Left forelimb (tissue), 1 donor: ENCODE measurements around the gene TAC3.
"Not testable (repeated sequence)": the region's sequence is repeated elsewhere in the genome, so short reads cannot be mapped to it uniquely, and the experiment has no call there.

Experiments
- DNase-seq: peaks from one replicate; pipeline ENCODE4 v3.0.0-alpha.2; 2018; ENCODE audit warnings: low spot score

TAC3 gene

DNA sequence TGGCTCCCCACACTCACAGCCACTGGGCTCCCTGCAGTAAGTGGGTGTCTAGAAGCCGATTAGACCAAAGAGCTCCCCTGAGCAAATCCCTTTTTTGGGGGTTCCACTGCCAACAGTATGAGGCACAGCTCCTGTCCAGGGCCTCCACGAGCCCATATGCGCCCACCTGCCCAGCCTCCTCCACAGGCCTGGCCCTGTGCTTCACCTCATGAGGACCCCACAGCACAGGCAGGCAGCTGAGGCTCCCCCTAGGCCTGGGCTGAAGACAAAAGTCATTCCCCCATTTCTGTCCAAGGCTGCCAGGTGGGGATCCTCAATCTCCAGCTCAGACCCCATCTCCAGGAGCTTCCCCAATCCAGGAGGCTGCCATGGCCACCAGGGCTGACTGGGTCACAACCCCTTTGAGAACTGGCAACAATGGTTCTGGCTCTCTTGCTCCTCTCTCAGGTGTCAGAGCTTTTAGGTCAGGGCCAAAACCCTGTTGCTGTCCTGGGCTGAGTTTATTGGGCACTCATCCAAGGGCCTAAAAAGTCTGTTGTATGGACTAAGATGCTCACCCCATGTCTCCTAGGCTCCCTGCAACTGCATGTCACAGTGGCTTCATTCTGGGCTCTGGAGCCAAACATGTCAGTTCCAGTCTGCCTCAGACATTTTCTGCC lies 33.6 kb downstream of the TAC3 start:
- DNase-seq = not testable (repeated sequence)

DNA sequence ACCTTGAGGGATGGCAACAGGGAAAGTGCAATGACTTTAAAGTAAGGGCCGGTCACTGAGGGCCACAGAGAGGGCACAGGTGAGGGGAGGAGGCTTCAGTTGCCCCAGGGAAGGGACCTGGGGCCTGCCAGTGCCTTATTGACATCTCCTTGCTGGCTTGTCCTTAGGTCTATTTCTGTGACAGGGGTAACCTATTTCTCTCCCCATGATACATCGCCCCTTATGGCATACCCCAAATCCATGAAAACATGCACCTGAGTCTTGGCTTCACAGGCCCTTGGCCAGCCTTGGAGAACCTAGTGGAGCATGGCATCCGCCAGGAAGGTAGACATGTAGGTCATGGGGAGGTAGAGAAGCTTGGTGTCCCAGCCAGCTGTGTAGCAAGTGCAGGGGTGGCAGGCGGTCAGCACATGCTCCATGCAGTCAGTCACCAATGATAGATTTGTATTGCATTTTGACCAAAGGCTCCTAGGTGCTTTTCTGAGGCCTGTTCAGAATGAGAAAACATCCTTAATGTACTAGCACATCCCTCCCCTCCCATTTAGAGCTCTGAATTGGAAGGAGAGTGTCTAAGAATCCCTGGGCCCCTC lies 35.3 kb downstream of the TAC3 start:
- DNase-seq = no peak

DNA sequence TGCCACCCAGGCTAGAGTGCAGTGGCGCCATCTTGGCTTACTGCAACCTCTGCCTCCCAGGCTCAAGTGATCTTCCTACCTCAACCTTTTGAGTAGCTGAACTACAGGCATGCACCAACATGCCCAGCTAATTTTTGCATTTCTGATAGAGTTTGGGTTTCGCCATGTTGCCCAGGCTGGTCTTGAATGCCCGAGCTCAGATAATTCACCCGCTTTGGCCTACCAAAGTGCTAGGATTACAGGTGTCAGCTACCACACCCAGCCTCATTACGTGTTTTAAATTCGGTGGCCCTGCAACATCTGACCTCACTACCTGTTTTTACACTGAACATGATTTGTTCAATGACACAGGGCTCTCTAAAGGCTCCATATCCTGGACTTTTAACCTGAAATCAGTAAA lies 36.1 kb downstream of the TAC3 start:
- no peak for DNase-seq

DNA sequence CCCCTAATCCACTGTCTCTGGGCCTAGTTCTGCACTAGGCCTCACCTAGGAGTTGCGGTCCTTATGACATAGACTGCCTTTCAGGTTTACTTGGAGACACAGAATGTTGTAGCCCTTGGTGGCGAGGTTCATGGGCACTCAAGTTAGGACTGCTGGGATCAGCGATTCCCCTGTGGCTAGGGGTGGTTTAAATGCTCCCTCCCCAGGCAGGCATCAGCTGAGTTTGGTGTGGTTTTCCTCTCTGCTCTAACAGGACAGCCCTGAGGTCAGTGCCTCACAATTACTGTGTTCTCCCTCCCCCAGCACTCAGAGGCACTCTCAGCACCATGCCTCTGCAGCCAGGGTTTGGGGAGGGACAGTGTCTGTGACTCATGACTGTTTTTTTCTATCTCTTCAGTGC lies 36.7 kb downstream of the TAC3 start:
- DNase-seq = no peak

DNA sequence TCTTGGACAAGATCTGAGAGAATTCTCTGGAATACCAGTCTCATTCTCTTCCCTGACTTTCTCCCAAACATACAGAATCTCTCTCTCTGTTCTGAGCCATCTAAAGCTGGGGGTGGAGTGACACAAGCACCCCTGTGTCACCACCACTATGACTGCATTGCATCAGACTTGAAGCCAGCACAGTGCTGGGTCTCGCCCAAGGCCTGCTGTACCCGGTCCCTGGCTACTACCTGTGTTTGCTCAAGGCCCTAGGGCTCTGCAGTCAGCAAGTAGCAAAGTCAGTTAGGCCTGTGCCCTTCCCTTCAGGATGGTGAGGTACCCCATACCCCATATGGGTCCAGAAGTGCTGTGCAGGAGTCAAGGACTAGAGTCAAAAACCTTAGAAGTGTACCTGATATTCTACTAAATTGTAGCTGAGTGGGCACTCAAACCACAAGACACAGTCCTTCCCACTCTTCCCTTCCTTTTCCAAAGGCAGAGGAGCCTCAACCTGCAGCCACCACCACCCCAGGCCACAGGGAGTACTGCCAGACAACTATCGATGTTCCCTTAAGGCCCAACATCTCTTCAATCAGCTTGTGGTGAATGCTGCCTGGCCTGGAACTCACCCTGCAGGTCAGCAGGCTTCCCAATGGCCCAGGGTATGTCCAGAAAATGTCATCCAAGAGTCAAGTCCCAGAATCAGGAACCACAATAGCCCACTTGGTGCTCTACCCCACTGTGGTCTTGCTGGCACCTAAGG lies 37.8 kb downstream of the TAC3 start:
- DNase-seq = no peak

DNA sequence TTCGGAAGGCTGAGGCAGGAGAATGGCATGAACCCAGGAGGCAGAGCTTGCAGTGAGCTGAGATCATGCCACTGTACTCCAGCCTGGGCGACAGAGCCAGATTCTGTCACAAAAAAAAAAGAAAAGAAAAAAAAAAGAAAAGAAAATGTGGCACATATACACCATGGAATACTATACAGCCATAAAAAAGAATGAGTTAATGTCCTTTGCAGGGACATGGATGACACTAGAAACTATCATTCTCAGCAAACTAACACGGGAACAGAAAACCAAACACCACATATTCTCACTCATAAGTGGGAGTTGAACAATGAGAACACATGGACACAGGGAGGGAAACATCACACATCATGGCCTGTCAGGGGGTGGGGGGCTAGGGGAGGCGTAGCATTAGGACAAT lies 39.0 kb downstream of the TAC3 start:
- DNase-seq = not testable (repeated sequence)

DNA sequence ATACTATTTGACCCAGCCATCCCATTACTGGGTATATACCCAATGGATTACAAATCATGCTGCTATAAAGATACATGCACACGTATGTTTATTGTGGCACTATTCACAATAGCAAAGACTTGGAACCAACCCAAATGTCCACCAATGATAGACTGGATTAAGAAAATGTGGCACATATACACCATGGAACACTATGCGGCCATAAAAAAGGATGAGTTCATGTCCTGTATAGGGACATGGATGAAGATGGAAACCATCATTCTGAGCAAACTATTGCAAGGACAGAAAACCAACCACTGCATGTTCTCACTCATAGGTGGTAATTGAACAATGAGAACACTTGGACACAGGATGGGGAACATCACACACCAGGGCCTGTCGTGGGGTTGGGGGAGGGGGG lies 42.1 kb downstream of the TAC3 start:
- not testable (repeated sequence) for DNase-seq

DNA sequence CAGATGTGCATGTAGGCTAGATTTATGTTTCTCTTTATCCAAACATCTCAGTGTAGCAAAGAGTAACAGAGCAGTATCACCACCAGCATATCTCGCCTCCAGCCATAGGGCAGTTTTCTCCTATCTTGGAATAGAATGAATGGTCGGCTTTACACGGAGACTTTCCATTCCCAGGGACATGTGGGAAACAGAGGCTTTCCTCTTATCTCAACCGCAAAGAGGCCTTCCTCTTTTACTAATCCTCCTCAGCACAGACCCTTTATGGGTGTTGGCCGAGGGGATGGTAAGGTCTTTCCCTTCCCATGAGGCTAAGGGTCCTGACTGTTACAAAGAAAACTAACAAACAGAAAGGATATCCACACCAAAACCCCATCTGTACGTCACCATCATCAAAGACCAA lies 47.4 kb downstream of the TAC3 start:
- DNase-seq = not testable (repeated sequence)

DNA sequence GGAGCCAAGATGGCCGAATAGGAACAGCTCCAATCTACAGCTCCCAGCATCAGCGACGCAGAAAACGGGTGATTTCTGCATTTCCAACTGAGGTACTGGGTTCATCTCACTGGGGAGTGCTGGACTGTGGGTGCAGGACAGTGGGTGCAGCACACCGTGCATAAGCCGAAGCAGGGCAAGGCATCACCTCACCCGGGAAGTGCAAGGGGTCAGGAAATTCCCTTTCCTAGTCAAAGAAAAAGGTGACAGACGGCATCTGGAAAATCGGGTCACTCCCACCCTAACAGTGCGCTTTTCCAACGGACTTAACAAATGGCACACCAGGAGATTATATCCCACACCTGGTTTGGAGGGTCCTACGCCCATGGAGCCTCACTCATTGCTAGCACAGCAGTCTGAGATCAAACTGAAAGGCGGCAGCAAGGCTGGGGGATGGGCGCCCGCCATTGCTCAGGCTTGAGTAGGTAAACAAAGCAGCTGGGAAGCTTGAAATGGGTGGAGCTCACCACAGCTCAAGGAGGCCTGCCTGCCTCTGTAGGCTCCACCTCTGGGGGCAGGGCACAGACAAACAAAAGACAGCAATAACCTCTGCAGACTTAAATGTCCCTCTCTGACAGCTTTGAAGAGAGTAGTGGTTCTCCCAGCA lies 50.2 kb downstream of the TAC3 start:
- DNase-seq = not testable (repeated sequence)

DNA sequence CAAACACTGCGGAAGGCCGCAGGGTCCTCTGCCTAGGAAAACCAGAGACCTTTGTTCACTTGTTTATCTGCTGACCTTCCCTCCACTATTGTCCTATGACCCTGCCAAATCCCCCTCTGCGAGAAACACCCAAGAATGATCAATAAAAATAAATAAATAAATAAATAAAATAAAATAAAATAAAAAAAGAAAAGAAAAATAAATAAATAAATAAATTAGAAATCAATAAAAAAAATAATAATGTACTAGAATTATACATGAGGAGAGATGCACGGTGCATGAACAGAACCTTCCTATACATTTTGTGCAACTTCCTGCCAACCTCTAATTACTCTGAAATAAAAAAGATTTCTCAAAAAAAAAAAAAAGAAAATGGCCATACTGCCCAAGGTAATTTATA lies 51.2 kb downstream of the TAC3 start:
- DNase-seq = not testable (repeated sequence)

DNA sequence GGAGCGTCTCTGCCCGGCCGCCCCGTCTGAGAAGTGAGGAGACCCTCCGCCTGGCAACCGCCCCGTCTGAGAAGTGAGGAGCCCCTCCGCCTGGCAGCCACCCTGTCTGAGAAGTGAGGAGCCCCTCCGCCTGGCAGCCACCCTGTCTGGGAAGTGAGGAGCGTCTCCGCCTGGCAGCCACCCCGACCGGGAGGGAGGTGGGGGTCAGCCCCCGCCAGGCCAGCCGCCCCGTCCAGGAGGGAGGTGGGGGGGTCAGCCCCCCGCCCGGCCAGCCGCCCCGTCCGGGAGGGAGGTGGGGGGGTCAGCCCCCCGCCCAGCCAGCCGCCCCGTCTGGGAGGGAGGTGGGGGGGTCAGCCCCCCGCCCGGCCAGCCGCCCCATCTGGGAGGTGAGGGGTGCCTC lies 52.8 kb downstream of the TAC3 start:
- not testable (repeated sequence) for DNase-seq

DNA sequence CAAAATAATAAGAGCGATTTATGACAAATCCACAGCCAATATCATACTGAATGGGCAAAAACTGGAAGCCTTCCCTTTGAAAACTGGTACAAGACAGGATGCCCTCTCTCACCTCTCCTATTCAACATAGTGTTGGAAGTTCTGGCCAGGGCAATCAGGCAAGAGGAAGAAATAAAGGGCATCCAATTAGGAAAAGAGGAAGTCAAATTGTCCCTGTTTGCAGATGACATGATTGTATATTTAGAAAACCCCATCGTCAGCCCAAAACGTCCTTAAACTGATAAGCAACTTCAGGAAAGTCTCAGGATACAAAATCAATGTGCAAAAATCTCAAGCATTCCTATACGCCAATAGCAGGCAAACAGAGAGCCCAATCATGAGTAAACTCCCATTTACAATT lies 54.1 kb downstream of the TAC3 start:
- DNase-seq = not testable (repeated sequence)
